Ammon's horn (tissue), 1 donor: ENCODE data around the gene TNIP1.

Experiments used
- DNase-seq: peaks from one replicate; pipeline ENCODE4 v3.0.0-alpha.2; 2016; ENCODE audit warnings: low spot score

The TNIP1 gene

GRCh38 chr5:151040211-151040747 is 40.6 kb downstream of the TNIP1 start:
- no peak for DNase-seq

- no peak for DNase-seq
Measured at GRCh38 chr5:151039665-151040064, 41.2 kb downstream of the TNIP1 start.

DNA sequence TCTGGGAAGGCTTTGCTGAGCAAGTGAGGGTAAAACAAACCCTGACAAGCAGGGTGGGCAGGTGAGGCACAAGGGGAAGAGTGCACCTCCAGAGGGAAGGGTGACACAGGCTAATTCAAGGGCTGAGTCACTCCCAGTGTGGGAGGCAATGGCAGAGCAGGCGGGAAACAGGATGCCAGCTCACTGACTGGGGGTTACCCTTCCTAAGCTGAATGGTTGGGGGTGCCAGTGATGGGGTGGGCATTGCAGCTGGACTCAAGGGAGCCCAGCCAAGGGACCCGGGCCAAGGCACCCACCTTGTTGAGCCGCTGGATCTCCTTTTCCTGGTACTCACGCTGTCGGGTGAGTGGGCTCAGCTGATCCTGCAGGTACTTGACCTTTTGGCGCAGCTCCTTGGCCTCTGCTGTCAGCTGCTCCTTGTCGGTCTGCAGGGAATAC is 42.0 kb downstream of the TNIP1 start:
- DNase-seq = no peak

GRCh38 chr5:151038412-151038745 is 42.5 kb downstream of the TNIP1 start:
- no peak for DNase-seq

DNA sequence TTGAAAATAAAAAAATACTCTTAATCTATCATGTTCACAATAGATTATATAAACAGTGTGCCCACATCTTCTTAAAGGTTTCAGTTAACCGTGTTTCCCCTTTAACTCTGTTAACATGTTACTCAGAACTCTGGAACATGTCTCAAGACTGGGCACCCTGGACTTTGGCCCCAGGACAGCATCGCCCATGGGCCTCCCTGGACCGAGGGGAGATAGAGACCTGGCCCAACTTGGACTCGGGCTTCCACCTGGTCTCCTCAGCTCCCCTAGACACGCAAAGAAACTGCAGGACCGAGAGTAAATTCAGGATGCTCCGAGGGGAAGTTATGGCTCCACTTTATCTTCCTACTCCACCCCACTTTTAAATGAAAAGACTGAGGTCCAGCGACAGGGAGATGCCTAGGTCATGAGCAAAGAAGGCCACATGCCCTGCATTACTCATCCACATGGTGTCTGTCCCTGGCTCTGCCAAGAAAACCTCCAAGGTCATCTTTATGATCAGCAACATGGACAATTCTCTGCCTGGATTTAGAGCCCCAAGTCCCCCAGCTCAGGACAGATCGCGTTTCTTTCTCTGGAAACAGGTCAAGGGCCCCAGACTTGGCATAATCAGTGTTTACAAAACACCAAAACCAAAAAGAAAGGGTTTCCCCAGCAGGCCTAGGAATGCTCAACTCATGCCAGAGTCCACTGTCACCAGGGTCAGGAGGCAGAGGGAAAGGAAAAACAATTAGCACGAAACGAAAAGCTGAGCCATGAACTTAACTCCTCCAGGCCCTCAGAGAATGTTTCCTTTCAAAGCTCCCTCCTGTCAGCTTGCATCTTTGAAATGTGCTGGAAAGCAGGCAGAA is 43.0 kb downstream of the TNIP1 start:
- DNase-seq = peak; percentile 26

DNA sequence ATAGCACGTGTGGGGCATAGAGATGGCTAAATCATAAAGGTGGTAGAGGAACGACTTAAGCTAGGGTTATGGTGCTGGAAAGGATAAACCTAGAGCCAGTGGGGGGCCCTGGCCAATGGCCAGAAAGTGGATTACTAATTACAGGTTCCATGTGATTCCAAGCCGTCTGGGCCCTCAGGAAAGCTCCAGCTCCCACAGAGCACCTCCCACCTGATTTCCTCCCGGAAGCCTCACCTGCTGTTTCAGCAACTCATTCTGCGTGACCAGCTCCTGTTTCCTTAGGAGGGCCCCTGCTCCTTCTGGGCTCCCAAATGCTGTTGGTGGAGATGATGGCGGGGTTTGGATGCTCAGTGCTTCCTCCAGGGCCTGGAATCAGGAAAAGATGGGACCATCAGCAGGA is 44.3 kb downstream of the TNIP1 start:
- DNase-seq = no peak

- no peak for DNase-seq
Measured at GRCh38 chr5:151034422-151035379, 46.1 kb downstream of the TNIP1 start.

- no peak for DNase-seq
Measured at GRCh38 chr5:151033217-151033934, 47.5 kb downstream of the TNIP1 start.

DNA sequence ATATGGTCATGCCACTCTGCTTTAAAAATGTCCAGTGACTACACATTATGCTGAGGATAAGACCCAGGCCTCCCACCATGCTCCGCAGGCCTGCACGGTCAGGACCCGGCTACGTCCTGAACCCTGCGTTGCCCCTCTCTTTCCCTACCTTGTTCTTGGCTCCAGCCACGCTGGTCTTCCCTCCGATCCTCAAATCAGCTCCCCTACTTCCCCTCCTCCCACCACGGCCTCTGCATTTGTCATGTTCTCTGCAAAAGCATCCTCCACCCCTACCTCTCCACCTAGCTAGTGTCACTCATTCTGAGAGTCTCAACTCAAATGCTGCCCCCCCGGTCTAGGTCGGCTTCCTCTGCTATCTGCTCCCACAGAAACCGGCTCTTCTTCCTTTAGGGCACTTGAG is 49.3 kb downstream of the TNIP1 start:
- no peak for DNase-seq

DNA sequence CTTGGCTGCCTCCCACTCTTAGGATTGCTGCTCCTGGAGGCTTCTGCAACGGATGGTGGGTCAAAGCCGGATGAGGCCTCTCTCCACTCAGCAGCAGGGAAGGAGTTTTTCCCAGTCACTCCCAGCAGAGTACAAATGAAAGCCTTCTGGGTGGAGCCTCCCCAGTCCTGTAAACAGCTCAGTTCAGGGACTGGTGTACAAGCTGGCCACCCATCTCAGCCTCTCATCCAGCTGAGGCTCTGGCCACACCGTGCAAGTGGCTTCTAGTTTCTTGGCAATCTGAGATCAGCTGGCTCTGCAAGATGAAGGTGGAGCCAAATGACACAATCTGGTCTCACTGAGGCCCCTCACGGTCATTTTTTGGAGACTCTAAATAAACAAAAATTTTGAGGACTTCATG is 50.5 kb downstream of the TNIP1 start:
- no peak for DNase-seq

GRCh38 chr5:151030056-151030336 is 50.8 kb downstream of the TNIP1 start:
- no peak for DNase-seq

- no peak for DNase-seq
Measured at GRCh38 chr5:151029179-151030055, 51.4 kb downstream of the TNIP1 start.

- DNase-seq = no peak
Measured at GRCh38 chr5:151028717-151029116, 52.1 kb downstream of the TNIP1 start.

- DNase-seq = no peak
Measured at GRCh38 chr5:151027961-151028479, 52.8 kb downstream of the TNIP1 start.

DNA sequence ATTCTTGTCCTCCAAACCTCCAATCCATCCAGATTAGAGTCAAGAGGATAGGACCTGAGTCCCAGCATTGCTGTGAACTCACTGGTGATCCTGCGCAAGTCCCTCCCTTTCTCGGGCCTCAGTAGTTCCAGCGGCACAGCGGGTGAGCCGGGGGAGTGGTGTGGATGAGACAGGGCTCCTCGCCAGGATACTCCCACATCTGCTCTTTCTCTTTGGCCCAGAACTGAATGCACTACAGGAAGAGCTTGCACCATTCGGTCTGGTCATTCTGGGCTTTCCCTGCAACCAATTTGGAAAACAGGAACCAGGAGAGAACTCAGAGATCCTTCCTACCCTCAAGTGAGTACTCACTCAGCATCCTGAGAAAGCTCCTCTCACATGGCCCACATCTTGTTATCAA is 54.2 kb downstream of the TNIP1 start:
- DNase-seq = no peak

GRCh38 chr5:151026088-151026487 is 54.7 kb downstream of the TNIP1 start:
- DNase-seq = no peak

DNA sequence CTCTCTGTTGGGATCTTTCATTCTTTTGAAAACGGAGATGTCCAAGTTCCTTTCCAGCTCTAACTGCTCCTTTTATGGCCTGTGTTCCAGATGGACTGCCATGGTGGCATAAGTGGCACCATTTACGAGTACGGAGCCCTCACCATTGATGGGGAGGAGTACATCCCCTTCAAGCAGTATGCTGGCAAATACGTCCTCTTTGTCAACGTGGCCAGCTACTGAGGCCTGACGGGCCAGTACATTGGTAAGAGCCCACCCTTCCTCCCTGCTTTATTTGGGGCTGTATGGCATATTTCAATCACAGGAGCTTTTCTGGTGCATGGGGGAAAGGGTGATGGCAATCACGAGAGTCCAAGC is 55.6 kb downstream of the TNIP1 start:
- DNase-seq = no peak

- DNase-seq = no peak
Measured at GRCh38 chr5:151024440-151025249, 56.2 kb downstream of the TNIP1 start.

- DNase-seq = peak; percentile 27
Measured at GRCh38 chr5:151023651-151024050, 57.2 kb downstream of the TNIP1 start.

- DNase-seq = peak; percentile 28
Measured at GRCh38 chr5:151023047-151023615, 57.7 kb downstream of the TNIP1 start.
